A549 (cell line): Measurements from ENCODE around the gene NLRP8.

ENCODE experiments used
- CHD2 ChIP-seq: fragments of 150-350 bp; IDR thresholded peaks from 2 replicates; pipeline ENCODE4 v1.6.1; 2014; ENCODE audit warnings: low read length; ENCODE audit not compliant: partially characterized antibody
- EHMT2 ChIP-seq: fragments of 200-600 bp; sonication (generic); IDR thresholded peaks from 2 replicates; pipeline ENCODE4 v1.6.1; 2016; ENCODE audit warnings: antibody characterized with exemption, low read depth, mild to moderate bottlenecking, moderate library complexity
- FOSL2 ChIP-seq, 2 experiments: fragments of 450-650 bp in 1 of 2; fragments of >200 bp in 1 of 2; sonication (Bioruptor Twin) in 1 of 2; formaldehyde crosslinking; IDR thresholded peaks; 2 replicates each; pipeline versions ENCODE4 v1.5.0 to v1.6.1; 2016 to 2020; ENCODE audit warnings: mild to moderate bottlenecking in 1 of 2, moderate library complexity in 1 of 2
- HDAC2 ChIP-seq: fragments of 200-600 bp; sonication (generic); IDR thresholded peaks from 2 replicates; pipeline ENCODE4 v1.6.1; 2016
- POLR2A ChIP-seq: IDR thresholded peaks from 2 replicates; pipeline ENCODE4 v1.6.1; 2012; ENCODE audit warnings: mild to moderate bottlenecking, low read length
- TP53 ChIP-seq: fragments of 250-450 bp; sonication (Bioruptor Pico); IDR thresholded peaks from 2 replicates; pipeline ENCODE4 v1.5.0; 2021; ENCODE audit warnings: mild to moderate bottlenecking, moderate library complexity
- ZFP36 ChIP-seq: fragments of 450-650 bp; IDR thresholded peaks from 2 replicates; pipeline ENCODE4 v1.6.1; 2014; ENCODE audit warnings: borderline replicate concordance; ENCODE audit not compliant: partially characterized antibody
- TF ChIP-seq, protein P1 (sequence below): fragments of >200 bp; sonication (Bioruptor Twin); formaldehyde crosslinking; IDR thresholded peaks from 3 replicates; pipeline ENCODE4 v1.5.1; 2016
- TF ChIP-seq, protein P2 (sequence below): fragments of 150-350 bp; IDR thresholded peaks from 2 replicates; pipeline ENCODE4 v1.6.1; 2014; ENCODE audit warnings: low read depth, mild to moderate bottlenecking, low read length

DNA sequence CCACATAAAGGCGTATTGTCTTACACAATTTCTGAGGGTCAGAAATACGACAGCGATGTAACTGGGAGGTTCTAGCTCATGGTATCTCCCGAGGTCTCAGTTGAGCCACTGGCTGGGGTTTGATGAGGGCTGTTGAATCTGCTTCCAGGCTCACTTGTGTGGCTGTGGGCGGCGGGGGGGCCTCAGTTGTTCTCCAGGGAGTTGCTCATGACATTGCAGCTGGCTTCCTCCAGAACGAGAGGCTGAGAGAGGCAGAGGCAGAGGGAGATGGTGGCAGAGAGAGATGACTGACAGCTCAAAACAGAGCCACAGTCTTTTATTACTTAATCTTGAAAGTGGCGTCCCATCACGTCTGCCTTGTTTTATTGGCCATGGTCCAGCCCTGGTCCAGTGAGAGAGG lies 32.8 kb downstream of the NLRP8 start:
- TF ChIP-seq, protein P1, sequence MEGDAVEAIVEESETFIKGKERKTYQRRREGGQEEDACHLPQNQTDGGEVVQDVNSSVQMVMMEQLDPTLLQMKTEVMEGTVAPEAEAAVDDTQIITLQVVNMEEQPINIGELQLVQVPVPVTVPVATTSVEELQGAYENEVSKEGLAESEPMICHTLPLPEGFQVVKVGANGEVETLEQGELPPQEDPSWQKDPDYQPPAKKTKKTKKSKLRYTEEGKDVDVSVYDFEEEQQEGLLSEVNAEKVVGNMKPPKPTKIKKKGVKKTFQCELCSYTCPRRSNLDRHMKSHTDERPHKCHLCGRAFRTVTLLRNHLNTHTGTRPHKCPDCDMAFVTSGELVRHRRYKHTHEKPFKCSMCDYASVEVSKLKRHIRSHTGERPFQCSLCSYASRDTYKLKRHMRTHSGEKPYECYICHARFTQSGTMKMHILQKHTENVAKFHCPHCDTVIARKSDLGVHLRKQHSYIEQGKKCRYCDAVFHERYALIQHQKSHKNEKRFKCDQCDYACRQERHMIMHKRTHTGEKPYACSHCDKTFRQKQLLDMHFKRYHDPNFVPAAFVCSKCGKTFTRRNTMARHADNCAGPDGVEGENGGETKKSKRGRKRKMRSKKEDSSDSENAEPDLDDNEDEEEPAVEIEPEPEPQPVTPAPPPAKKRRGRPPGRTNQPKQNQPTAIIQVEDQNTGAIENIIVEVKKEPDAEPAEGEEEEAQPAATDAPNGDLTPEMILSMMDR: no peak
- no peak for TF ChIP-seq CHD2
- TF ChIP-seq EHMT2: no peak
- TF ChIP-seq HDAC2: no peak
- no peak for TF ChIP-seq FOSL2 (IDR thresholded peaks at IDR 0.05)
- no peak for TF ChIP-seq FOSL2 (CRISPR knock-in tag; IDR thresholded peaks at IDR 0.05)
- no peak for TF ChIP-seq TP53 (CRISPR knock-in tag)
- no peak for TF ChIP-seq POLR2A
- TF ChIP-seq ZFP36: no peak
- TF ChIP-seq, protein P2, sequence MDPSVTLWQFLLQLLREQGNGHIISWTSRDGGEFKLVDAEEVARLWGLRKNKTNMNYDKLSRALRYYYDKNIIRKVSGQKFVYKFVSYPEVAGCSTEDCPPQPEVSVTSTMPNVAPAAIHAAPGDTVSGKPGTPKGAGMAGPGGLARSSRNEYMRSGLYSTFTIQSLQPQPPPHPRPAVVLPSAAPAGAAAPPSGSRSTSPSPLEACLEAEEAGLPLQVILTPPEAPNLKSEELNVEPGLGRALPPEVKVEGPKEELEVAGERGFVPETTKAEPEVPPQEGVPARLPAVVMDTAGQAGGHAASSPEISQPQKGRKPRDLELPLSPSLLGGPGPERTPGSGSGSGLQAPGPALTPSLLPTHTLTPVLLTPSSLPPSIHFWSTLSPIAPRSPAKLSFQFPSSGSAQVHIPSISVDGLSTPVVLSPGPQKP: no peak
